Occipital lobe (tissue), 2 donors: ENCODE data around the gene MED27. TPM values are rescaled to one million over a fixed set of nuclear protein-coding genes. Genes with fewer than 3 reads are reported as not detected.
"Not testable (repeated sequence)": the region's sequence is repeated elsewhere in the genome, so short reads cannot be mapped to it uniquely, and the experiment has no call there.

Source experiments
- DNase-seq: peaks from one replicate; lab custom pipeline; 2025; lab: John Stamatoyannopoulos, UW
- total RNA-seq: library from RNA; depleted of rRNA; stranded (reverse); fragments of >200 nt; gene quantifications from one replicate; pipeline ENCODE4 v1.2.3, GENCODE V29; 2014

Gene MED27
- total RNA-seq, 1 donor from 2014 or later, result 11.5 TPM

GRCh38 chr9:132077881-132078698, 1.6 kb downstream of the MED27 start:
- DNase-seq, result no peak

GRCh38 chr9:132075853-132076252, 3.8 kb downstream of the MED27 start:
- no peak for DNase-seq

DNA sequence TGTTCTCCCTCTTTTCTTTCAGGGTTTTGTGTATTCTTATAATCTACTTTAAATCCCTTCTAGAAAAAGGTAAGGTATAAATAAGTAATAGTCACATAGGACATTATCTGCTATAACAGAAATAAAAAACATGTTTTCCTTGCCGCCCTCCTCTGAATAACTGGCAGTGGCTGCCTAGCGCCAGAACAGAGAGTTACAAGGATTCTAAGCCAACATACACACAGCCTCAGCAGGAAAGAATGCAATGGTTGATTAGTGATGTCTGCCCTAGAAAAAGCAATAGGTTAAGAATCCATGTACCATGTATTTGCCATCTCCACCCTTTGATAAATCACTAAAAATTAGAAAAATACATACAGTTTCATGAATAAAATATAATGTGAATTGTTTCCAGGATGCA, 4.9 kb downstream of the MED27 start:
- DNase-seq, result no peak

- DNase-seq, result no peak
Observed at GRCh38 chr9:132071847-132072507, 7.7 kb downstream of the MED27 start.

DNA sequence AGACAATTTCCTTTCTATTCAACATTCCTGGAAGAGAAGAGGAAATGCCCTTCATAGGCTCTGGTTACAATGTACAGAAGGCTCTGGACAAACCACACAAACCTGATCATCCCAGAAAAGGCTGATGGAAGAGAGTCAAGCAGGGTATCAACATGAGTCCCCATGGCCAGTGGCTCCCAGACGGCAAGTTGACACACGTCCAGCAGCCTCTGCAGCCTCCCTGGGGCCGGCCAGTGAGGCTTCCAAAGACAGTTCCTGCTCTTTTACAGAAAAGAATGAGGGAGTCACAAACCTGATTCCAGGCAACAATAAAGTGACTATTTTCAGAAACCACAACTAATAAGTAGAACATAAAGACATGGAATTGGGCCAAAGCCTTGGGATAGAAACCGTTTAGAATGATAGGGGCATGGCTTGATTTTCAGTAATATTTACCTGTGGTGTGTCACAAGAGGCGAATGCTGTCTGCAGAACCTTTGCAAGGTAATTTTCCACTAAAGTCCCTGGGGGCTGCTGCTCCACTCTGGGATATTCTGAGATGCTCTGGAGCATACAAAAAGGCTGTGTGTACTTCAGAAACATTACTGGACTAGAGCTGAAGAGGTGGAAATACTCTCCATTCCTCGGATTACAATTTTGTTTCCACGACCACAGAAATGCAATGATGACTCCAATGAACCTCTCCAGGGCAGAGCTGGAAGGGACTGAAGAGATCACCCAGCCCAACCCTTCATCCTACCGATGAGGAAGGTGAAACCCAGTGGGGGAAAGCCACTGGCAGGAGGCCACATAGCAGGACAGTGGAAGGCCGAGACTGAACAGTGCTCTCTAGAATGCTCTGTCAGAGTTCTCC, 10.4 kb downstream of the MED27 start:
- no peak for DNase-seq

DNA sequence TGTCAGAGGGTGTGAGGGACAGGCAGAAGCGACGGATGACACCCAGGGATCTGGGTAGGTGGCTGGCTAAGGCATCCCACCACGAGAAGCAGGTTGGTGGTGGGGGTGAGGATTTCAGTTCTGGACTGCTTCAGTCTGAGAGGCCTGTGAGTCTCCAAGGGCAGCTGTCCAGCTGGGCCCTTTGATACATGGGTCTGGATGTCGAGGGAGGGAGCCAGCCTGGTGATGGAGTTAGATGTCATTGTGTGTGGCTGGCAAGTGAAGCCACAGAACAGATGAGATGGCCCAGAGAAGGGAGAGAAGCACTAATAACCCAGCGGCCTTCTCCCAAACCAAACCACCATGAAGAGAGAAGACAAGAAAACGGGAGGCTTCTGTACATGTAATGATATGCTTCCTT, 11.1 kb downstream of the MED27 start:
- peak; percentile 39 for DNase-seq

- DNase-seq, result no peak
Observed at GRCh38 chr9:132066511-132066910, 13.2 kb downstream of the MED27 start.

GRCh38 chr9:132066057-132066456, 13.6 kb downstream of the MED27 start:
- no peak for DNase-seq

DNA sequence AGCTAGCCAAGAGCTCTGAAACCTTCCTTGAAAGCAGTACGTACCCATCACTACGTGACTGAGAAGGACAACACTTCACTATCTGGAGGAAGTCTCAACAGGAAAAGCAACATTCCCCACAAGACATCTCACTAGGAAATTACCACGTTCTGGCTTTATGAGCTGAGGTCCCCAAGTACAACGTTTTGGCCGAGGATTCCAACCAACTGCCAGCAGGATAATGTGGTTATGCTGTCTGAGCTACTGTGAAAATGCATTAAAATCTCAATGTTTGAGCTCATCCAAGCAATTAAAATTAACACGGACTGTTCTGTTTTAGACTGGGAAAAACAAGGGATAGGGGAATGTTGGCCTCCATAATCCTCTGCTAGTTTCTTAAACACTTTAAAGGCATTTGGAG, 16.4 kb downstream of the MED27 start:
- DNase-seq, result no peak

DNA sequence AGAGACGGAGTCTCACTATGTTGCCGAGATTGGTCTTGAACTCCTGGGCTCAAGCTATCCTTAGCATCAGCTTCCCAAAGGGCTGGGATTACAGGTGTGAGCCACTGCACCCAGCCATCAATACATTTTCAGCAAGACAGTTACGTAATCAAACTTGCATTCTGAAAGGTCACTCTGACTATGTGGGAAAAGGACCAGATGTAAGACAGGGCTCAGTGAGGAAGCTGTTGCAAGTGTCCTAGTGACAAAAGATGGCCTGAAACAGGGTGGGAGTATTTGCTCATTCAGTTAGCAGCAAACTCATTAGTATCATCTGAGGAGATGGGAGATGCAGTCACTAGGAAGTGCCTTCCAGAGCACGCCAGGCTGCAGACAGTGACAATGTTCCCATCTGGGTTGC, 16.9 kb downstream of the MED27 start:
- no peak for DNase-seq

GRCh38 chr9:132061526-132061925, 18.1 kb downstream of the MED27 start:
- DNase-seq, result no peak

- no peak for DNase-seq
Observed at GRCh38 chr9:132059361-132059760, 20.3 kb downstream of the MED27 start.

DNA sequence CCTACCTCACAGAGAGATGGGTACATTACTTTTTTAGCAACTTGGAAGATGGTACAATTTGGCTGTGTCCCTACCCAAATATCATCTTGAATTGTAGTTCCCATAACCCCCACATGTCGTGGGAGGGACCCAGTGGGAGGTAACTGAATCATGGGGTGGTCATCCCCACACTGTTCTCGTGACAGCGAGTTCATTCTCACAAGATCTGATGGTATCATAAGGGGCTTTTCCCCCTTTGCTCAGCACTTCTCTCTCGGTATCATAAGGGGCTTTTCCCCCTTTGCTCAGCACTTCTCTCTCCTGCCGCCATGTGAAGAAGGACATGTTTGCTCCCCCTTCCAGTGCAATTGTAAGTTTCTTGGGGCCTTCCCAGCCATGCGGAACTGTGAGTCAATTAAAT, 21.4 kb downstream of the MED27 start:
- not testable (repeated sequence) for DNase-seq

GRCh38 chr9:132056717-132057560, 22.7 kb downstream of the MED27 start:
- no peak for DNase-seq

DNA sequence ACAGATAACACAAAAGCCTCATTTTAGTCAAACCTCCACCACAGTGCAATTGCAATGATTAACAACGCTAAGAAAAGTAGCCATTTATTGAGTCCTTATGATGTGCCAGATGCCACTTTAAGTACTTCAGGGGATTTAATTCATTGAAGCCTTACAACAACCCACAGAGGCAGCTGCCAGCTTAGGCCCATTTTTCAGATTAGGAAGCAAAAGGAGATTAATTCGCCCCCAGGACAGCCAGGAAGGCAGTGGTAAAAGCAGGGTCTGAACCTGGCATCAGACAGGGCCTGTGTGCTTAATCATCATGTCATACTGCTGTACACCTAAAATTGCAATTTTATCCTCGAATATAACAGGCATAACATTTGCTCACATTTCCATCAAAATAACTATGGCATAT, 23.9 kb downstream of the MED27 start:
- DNase-seq, result no peak

- DNase-seq, result no peak
Observed at GRCh38 chr9:132054024-132054423, 25.6 kb downstream of the MED27 start.

DNA sequence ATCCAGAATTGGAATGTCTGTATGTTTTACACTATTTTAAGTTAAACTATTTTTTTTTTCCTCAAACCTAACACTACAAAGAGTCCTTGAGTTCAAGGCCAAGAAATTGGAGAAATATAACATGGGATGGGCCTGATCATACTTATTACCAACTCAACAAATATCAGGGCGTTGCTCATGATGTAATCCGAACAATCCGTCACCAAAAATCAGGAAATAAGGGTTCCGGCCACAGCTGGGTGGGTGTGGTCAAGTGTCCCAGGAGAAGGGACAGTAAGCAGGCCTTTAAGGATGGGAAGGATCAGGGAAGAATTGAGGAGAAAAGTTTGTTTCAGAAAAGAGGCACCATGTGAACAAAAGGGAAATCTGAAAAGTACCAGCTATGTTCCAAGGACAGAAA, 29.8 kb downstream of the MED27 start:
- no peak for DNase-seq

GRCh38 chr9:132049323-132049882, 30.3 kb downstream of the MED27 start:
- DNase-seq, result no peak

- DNase-seq, result no peak
Observed at GRCh38 chr9:132048201-132048600, 31.5 kb downstream of the MED27 start.

DNA sequence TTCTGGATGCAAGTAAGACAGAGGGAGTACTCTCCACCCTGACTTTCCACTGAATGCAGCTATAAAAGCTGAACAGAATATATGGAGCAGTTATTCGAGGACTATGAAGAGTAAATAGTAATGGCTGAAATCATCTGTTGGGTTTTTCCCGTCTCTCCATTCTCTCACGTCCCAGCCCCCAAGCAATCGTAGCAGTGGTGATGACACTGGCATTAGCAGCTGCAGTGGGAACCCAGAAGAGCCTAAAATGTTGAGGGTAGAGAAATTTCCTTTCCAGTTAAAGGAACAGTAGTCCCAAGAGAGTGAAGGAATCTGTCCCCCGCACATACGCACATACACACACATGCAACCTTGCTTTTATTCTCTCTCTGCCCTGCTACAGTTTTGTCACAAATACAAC, 33.2 kb downstream of the MED27 start:
- no peak for DNase-seq
